Measurements from ENCODE around the gene NPTX2.

The NPTX2 gene

GRCh38 chr7:98655611-98656010, 38.5 kb downstream of the NPTX2 start:
- H3K4me3 Mint-ChIP-seq = no peak overlapping the region
- no peak overlapping the region for H3K27ac Mint-ChIP-seq
- no peak for DNase-seq
- peaks cover 2% of the 10 kb centered on the region for H3K9me3 Mint-ChIP-seq
- no peaks in the 10 kb centered on the region for H3K27me3 Mint-ChIP-seq
- no peaks in the 10 kb centered on the region for H3K36me3 Mint-ChIP-seq
- no peaks in the 10 kb centered on the region for H3K4me1 Mint-ChIP-seq
- CTCF ChIA-PET = no interaction called here

- no peaks in the 10 kb centered on the region for H3K36me3 Mint-ChIP-seq
- H3K27me3 Mint-ChIP-seq = no peaks in the 10 kb centered on the region
- DNase-seq = no peak
- no peak overlapping the region for H3K27ac Mint-ChIP-seq
- H3K4me1 Mint-ChIP-seq = no peaks in the 10 kb centered on the region
- peaks cover under 1% of the 10 kb centered on the region for H3K9me3 Mint-ChIP-seq
- H3K4me3 Mint-ChIP-seq = no peak overlapping the region
- CTCF ChIA-PET = no interaction called here
These were observed 39.8 kb downstream of the NPTX2 start for GRCh38 chr7:98656899-98657298.

GRCh38 chr7:98657736-98658135, 40.7 kb downstream of the NPTX2 start:
- peaks cover 4% of the 10 kb centered on the region for H3K9me3 Mint-ChIP-seq
- H3K36me3 Mint-ChIP-seq = no peaks in the 10 kb centered on the region
- DNase-seq = no peak
- H3K4me1 Mint-ChIP-seq = no peaks in the 10 kb centered on the region
- no peak overlapping the region for H3K27ac Mint-ChIP-seq
- no peaks in the 10 kb centered on the region for H3K27me3 Mint-ChIP-seq
- CTCF ChIA-PET = no interaction called here
- H3K4me3 Mint-ChIP-seq = no peak overlapping the region

- DNase-seq = no peak
- H3K27me3 Mint-ChIP-seq = no peaks in the 10 kb centered on the region
- no peaks in the 10 kb centered on the region for H3K36me3 Mint-ChIP-seq
- peaks cover 7% of the 10 kb centered on the region for H3K9me3 Mint-ChIP-seq
- no peak overlapping the region for H3K27ac Mint-ChIP-seq
- CTCF ChIA-PET = no interaction called here
- no peak overlapping the region for H3K4me3 Mint-ChIP-seq
- no peaks in the 10 kb centered on the region for H3K4me1 Mint-ChIP-seq
These were observed 42.7 kb downstream of the NPTX2 start for GRCh38 chr7:98659756-98660155.

- Mint-ChIP-seq H3K27me3 (no peaks in the 10 kb centered on the region), H3K4me1 (no peaks in the 10 kb centered on the region), H3K27ac (no peak overlapping the region), H3K9me3 (peaks cover 9% of the 10 kb centered on the region), H3K36me3 (no peaks in the 10 kb centered on the region), H3K4me3 (no peak overlapping the region)
- DNase-seq = no peak
- CTCF ChIA-PET = no interaction called here
These were observed 44.5 kb downstream of the NPTX2 start for GRCh38 chr7:98661607-98662006.

GRCh38 chr7:98662289-98662688, 45.2 kb downstream of the NPTX2 start:
- Mint-ChIP-seq H3K27me3 (no peaks in the 10 kb centered on the region), H3K4me1 (no peaks in the 10 kb centered on the region), H3K4me3 (no peak overlapping the region), H3K36me3 (no peaks in the 10 kb centered on the region), H3K27ac (no peak overlapping the region), H3K9me3 (peaks cover 9% of the 10 kb centered on the region)
- CTCF ChIA-PET = no interaction called here
- DNase-seq = no peak

- Mint-ChIP-seq H3K9me3 (peaks cover 9% of the 10 kb centered on the region), H3K27ac (no peak overlapping the region), H3K4me1 (no peaks in the 10 kb centered on the region)
These were observed 47.8 kb downstream of the NPTX2 start for GRCh38 chr7:98664882-98665281.

GRCh38 chr7:98668255-98668654, 51.2 kb downstream of the NPTX2 start:
- no peaks in the 10 kb centered on the region for H3K27me3 Mint-ChIP-seq
- peaks cover 19% of the 10 kb centered on the region for H3K9me3 Mint-ChIP-seq
- no peak for DNase-seq
- H3K27ac Mint-ChIP-seq = no peak overlapping the region
- H3K4me1 Mint-ChIP-seq = no peaks in the 10 kb centered on the region
- H3K4me3 Mint-ChIP-seq = no peak overlapping the region
- CTCF ChIA-PET = no interaction called here
- no peaks in the 10 kb centered on the region for H3K36me3 Mint-ChIP-seq

More at GRCh38 chr7:98664882-98665281, 47.8 kb downstream of the NPTX2 start:
- Mint-ChIP-seq H3K27me3 (no peaks in the 10 kb centered on the region), H3K4me3 (no peak overlapping the region), H3K36me3 (no peaks in the 10 kb centered on the region)
- CTCF ChIA-PET = no interaction called here
- DNase-seq = no peak

- no peak overlapping the region for H3K4me3 Mint-ChIP-seq
- H3K4me1 Mint-ChIP-seq = no peaks in the 10 kb centered on the region
- DNase-seq = no peak
- H3K9me3 Mint-ChIP-seq = peaks cover 19% of the 10 kb centered on the region
- CTCF ChIA-PET = no interaction called here
- no peaks in the 10 kb centered on the region for H3K36me3 Mint-ChIP-seq
- H3K27me3 Mint-ChIP-seq = no peaks in the 10 kb centered on the region
- H3K27ac Mint-ChIP-seq = no peak overlapping the region
These were observed 52.4 kb downstream of the NPTX2 start for GRCh38 chr7:98669329-98670000.

- Mint-ChIP-seq H3K9me3 (peaks cover 17% of the 10 kb centered on the region), H3K4me1 (no peaks in the 10 kb centered on the region), H3K36me3 (no peaks in the 10 kb centered on the region), H3K27me3 (no peaks in the 10 kb centered on the region), H3K27ac (no peak overlapping the region), H3K4me3 (no peak overlapping the region)
- DNase-seq = no peak
- CTCF ChIA-PET = no interaction called here
These were observed 53.1 kb downstream of the NPTX2 start for GRCh38 chr7:98670186-98670585.

GRCh38 chr7:98671733-98672331, 54.7 kb downstream of the NPTX2 start:
- CTCF ChIA-PET = interaction anchor here (1.0 kb wide), 1 partner anchor 74 kb away, joined by 3 read pairs; no protein-coding TSS in a partner anchor
- no peak for DNase-seq
- Mint-ChIP-seq H3K27me3 (no peaks in the 10 kb centered on the region), H3K36me3 (no peaks in the 10 kb centered on the region), H3K27ac (no peak overlapping the region), H3K4me3 (no peak overlapping the region), H3K9me3 (peaks cover 17% of the 10 kb centered on the region), H3K4me1 (no peaks in the 10 kb centered on the region)

GRCh38 chr7:98674461-98674860, 57.4 kb downstream of the NPTX2 start:
- CTCF ChIA-PET = no interaction called here

GRCh38 chr7:98674881-98675280, 57.8 kb downstream of the NPTX2 start:
- CTCF ChIA-PET = no interaction called here
- DNase-seq = no peak
- Mint-ChIP-seq H3K27me3 (no peaks in the 10 kb centered on the region), H3K4me1 (no peaks in the 10 kb centered on the region), H3K4me3 (no peak overlapping the region), H3K27ac (no peak overlapping the region), H3K36me3 (no peaks in the 10 kb centered on the region), H3K9me3 (peaks cover 23% of the 10 kb centered on the region)

More at GRCh38 chr7:98674461-98674860, 57.4 kb downstream of the NPTX2 start:
- no peak overlapping the region for H3K4me3 Mint-ChIP-seq
- no peaks in the 10 kb centered on the region for H3K36me3 Mint-ChIP-seq
- peaks cover 23% of the 10 kb centered on the region for H3K9me3 Mint-ChIP-seq
- H3K4me1 Mint-ChIP-seq = no peaks in the 10 kb centered on the region
- no peak overlapping the region for H3K27ac Mint-ChIP-seq
- DNase-seq = no peak
- H3K27me3 Mint-ChIP-seq = no peaks in the 10 kb centered on the region

GRCh38 chr7:98678215-98678614, 61.1 kb downstream of the NPTX2 start:
- Mint-ChIP-seq H3K27me3 (peaks cover 7% of the 10 kb centered on the region), H3K9me3 (peaks cover 7% of the 10 kb centered on the region), H3K4me1 (no peaks in the 10 kb centered on the region), H3K36me3 (no peaks in the 10 kb centered on the region), H3K4me3 (no peak overlapping the region), H3K27ac (no peak overlapping the region)
- no peak for DNase-seq
- CTCF ChIA-PET = no interaction called here

Data from activated naive CD4-positive, alpha-beta T cell treated with anti-CD3 and anti-CD28 coated beads, Interleukin-2, amount 10 ng/mL, durations not matched to agents 7 days and 5 days (primary cell).